Measurements from ENCODE around the gene GPATCH8.

Gene GPATCH8

GRCh38 chr17:44503147-44504029, at the start of gene GPATCH8:
TSS of gene GPATCH8 (minus strand) at chr17:44503406. CDS start at chr17:44503370, 36 bp downstream.
- Mint-ChIP-seq H3K27ac (peak within 1 kb of the TSS; percentile 88), H3K4me1 (ENCODE audit: low read depth) (peaks cover 16% of the 10 kb centered on the region), H3K36me3 (ENCODE audit: low read depth) (peaks cover 15% of the 10 kb centered on the region), H3K27me3 (peaks cover 8% of the 10 kb centered on the region), H3K9me3 (no peaks in the 10 kb centered on the region), H3K4me3 (peak within 1 kb of the TSS; percentile 90)
- intact Hi-C loops (cut with micrococcal nuclease): loop anchor here (10.0 kb wide), 1 partner anchor 299 kb away; no protein-coding TSS in a partner anchor

GRCh38 chr17:44552361-44552760, 49.2 kb upstream of the GPATCH8 start:
- Mint-ChIP-seq H3K36me3 (ENCODE audit: low read depth) (peaks cover 17% of the 10 kb centered on the region), H3K27me3 (no peaks in the 10 kb centered on the region), H3K9me3 (no peaks in the 10 kb centered on the region), H3K4me1 (ENCODE audit: low read depth) (peaks cover 60% of the 10 kb centered on the region), H3K4me3 (no peak overlapping the region), H3K27ac (peak overlapping the region; percentile 0)
- intact Hi-C loops (cut with micrococcal nuclease): no loop called here

- Mint-ChIP-seq H3K27me3 (no peaks in the 10 kb centered on the region), H3K27ac (peak overlapping the region; percentile 93), H3K9me3 (no peaks in the 10 kb centered on the region), H3K4me1 (ENCODE audit: low read depth) (peaks cover 73% of the 10 kb centered on the region), H3K4me3 (no peak overlapping the region), H3K36me3 (ENCODE audit: low read depth) (peaks cover 5% of the 10 kb centered on the region)
- intact Hi-C loops (cut with micrococcal nuclease): loop anchor here (2.0 kb wide), 1 partner anchor 15 kb away; no protein-coding TSS in a partner anchor
These were observed 46.5 kb upstream of the GPATCH8 start for GRCh38 chr17:44549686-44550085.

- intact Hi-C loops (cut with micrococcal nuclease): loop anchor here (2.0 kb wide), 1 partner anchor 14 kb away; no protein-coding TSS in a partner anchor
- H3K27ac Mint-ChIP-seq: peak overlapping the region; percentile 93
- H3K9me3 Mint-ChIP-seq: no peaks in the 10 kb centered on the region
- no peaks in the 10 kb centered on the region for H3K27me3 Mint-ChIP-seq
- peaks cover 84% of the 10 kb centered on the region for H3K4me1 Mint-ChIP-seq (ENCODE audit: low read depth)
- peak overlapping the region; percentile 30 for H3K4me3 Mint-ChIP-seq
- H3K36me3 Mint-ChIP-seq (ENCODE audit: low read depth): peaks cover 5% of the 10 kb centered on the region
These were observed 45.4 kb upstream of the GPATCH8 start for GRCh38 chr17:44548376-44549230.

GRCh38 chr17:44547625-44548267, 44.5 kb upstream of the GPATCH8 start:
- Mint-ChIP-seq H3K27ac (peak overlapping the region; percentile 93), H3K4me1 (ENCODE audit: low read depth) (peaks cover 92% of the 10 kb centered on the region), H3K36me3 (ENCODE audit: low read depth) (peaks cover 5% of the 10 kb centered on the region), H3K4me3 (peak overlapping the region; percentile 78), H3K27me3 (no peaks in the 10 kb centered on the region), H3K9me3 (no peaks in the 10 kb centered on the region)
- intact Hi-C loops (cut with micrococcal nuclease): loop anchor here (2.0 kb wide), 1 partner anchor 13 kb away; no protein-coding TSS in a partner anchor

- H3K4me1 Mint-ChIP-seq (ENCODE audit: low read depth): peaks cover 92% of the 10 kb centered on the region
- peak overlapping the region; percentile 93 for H3K27ac Mint-ChIP-seq
- H3K36me3 Mint-ChIP-seq (ENCODE audit: low read depth): peaks cover 5% of the 10 kb centered on the region
- peak overlapping the region; percentile 78 for H3K4me3 Mint-ChIP-seq
- no peaks in the 10 kb centered on the region for H3K27me3 Mint-ChIP-seq
- intact Hi-C loops (cut with micrococcal nuclease): no loop called here
- H3K9me3 Mint-ChIP-seq: no peaks in the 10 kb centered on the region
These were observed 43.7 kb upstream of the GPATCH8 start for GRCh38 chr17:44546671-44547606.

GRCh38 chr17:44543905-44544523, 40.8 kb upstream of the GPATCH8 start:
- peak overlapping the region; percentile 73 for H3K27ac Mint-ChIP-seq
- peaks cover 89% of the 10 kb centered on the region for H3K4me1 Mint-ChIP-seq (ENCODE audit: low read depth)
- no peaks in the 10 kb centered on the region for H3K9me3 Mint-ChIP-seq
- peaks cover 2% of the 10 kb centered on the region for H3K27me3 Mint-ChIP-seq
- H3K36me3 Mint-ChIP-seq (ENCODE audit: low read depth): peaks cover 5% of the 10 kb centered on the region
- H3K4me3 Mint-ChIP-seq: no peak overlapping the region
- intact Hi-C loops (cut with micrococcal nuclease): no loop called here

- Mint-ChIP-seq H3K27ac (peak overlapping the region; percentile 73), H3K4me3 (no peak overlapping the region), H3K27me3 (peaks cover 2% of the 10 kb centered on the region), H3K36me3 (ENCODE audit: low read depth) (peaks cover 7% of the 10 kb centered on the region), H3K9me3 (no peaks in the 10 kb centered on the region), H3K4me1 (ENCODE audit: low read depth) (peaks cover 89% of the 10 kb centered on the region)
- intact Hi-C loops (cut with micrococcal nuclease): no loop called here
These were observed 40.2 kb upstream of the GPATCH8 start for GRCh38 chr17:44543213-44543904.

- Mint-ChIP-seq H3K9me3 (no peaks in the 10 kb centered on the region), H3K36me3 (ENCODE audit: low read depth) (peaks cover 7% of the 10 kb centered on the region), H3K4me1 (ENCODE audit: low read depth) (peaks cover 80% of the 10 kb centered on the region), H3K27me3 (peaks cover 2% of the 10 kb centered on the region), H3K27ac (peak overlapping the region; percentile 73), H3K4me3 (no peak overlapping the region)
- intact Hi-C loops (cut with micrococcal nuclease): no loop called here
These were observed 38.8 kb upstream of the GPATCH8 start for GRCh38 chr17:44541884-44542581.

- no peaks in the 10 kb centered on the region for H3K9me3 Mint-ChIP-seq
- intact Hi-C loops (cut with micrococcal nuclease): no loop called here
- H3K36me3 Mint-ChIP-seq (ENCODE audit: low read depth): peaks cover 7% of the 10 kb centered on the region
- no peak overlapping the region for H3K4me3 Mint-ChIP-seq
- no peak overlapping the region for H3K27ac Mint-ChIP-seq
- H3K27me3 Mint-ChIP-seq: peaks cover 2% of the 10 kb centered on the region
- peaks cover 80% of the 10 kb centered on the region for H3K4me1 Mint-ChIP-seq (ENCODE audit: low read depth)
These were observed 37.3 kb upstream of the GPATCH8 start for GRCh38 chr17:44540246-44541084.

GRCh38 chr17:44539673-44540072, 36.5 kb upstream of the GPATCH8 start:
- peaks cover 72% of the 10 kb centered on the region for H3K4me1 Mint-ChIP-seq (ENCODE audit: low read depth)
- H3K9me3 Mint-ChIP-seq: no peaks in the 10 kb centered on the region
- H3K27ac Mint-ChIP-seq: peak overlapping the region; percentile 59
- intact Hi-C loops (cut with micrococcal nuclease): no loop called here
- no peak overlapping the region for H3K4me3 Mint-ChIP-seq
- peaks cover 2% of the 10 kb centered on the region for H3K27me3 Mint-ChIP-seq
- H3K36me3 Mint-ChIP-seq (ENCODE audit: low read depth): peaks cover 7% of the 10 kb centered on the region

All from dendritic cell treated with granulocyte-macrophage colony-stimulating factor and Interleukin-4, amounts not matched to agents 40 ng/mL and 50 ng/mL, for 4 days (primary cell).